IMR-90 (cell line): ENCODE measurements around the gene RRAGD.

Experiments
- FOS ChIP-seq: fragments of 150-350 bp; IDR thresholded peaks from 2 replicates; pipeline ENCODE4 v1.6.1; 2016; ENCODE audit warnings: low read depth, low read length
- MAZ ChIP-seq: IDR thresholded peaks from 2 replicates; pipeline ENCODE4 v1.6.1; 2012; ENCODE audit warnings: low read depth, mild to moderate bottlenecking, low read length, improper control_type of control experiment, moderate library complexity, borderline replicate concordance
- RCOR1 ChIP-seq: IDR thresholded peaks from 2 replicates; pipeline ENCODE4 v1.6.1; 2012; ENCODE audit warnings: mild to moderate bottlenecking, low read length, improper control_type of control experiment; ENCODE audit not compliant: insufficient replicate concordance
- TF ChIP-seq, protein P1 (sequence below): conservative IDR thresholded peaks from 2 replicates; pipeline ENCODE4 v1.5.1; 2012; ENCODE audit warnings: mild to moderate bottlenecking, low read depth, low read length, improper control_type of control experiment

DNA sequence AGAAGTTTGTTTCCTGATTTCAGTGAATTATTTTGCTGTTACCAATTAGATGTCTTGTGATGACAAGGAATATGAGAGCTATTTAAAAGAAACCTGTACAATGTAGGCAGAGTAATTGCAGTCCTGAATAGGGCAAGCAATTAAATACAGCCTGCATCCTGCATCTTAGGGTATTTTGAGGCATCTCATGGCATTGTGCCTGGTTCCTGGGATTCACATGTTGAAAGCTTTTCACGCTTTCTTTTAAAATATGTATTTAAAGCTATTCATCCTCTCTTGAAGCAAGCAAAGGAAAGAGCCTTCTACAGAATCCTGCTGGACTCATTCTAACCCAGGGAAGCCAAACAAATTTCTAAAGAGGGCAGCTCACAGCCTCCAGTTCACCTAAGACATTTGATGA is 4.7 kb upstream of the RRAGD start:
- TF ChIP-seq, protein P1, sequence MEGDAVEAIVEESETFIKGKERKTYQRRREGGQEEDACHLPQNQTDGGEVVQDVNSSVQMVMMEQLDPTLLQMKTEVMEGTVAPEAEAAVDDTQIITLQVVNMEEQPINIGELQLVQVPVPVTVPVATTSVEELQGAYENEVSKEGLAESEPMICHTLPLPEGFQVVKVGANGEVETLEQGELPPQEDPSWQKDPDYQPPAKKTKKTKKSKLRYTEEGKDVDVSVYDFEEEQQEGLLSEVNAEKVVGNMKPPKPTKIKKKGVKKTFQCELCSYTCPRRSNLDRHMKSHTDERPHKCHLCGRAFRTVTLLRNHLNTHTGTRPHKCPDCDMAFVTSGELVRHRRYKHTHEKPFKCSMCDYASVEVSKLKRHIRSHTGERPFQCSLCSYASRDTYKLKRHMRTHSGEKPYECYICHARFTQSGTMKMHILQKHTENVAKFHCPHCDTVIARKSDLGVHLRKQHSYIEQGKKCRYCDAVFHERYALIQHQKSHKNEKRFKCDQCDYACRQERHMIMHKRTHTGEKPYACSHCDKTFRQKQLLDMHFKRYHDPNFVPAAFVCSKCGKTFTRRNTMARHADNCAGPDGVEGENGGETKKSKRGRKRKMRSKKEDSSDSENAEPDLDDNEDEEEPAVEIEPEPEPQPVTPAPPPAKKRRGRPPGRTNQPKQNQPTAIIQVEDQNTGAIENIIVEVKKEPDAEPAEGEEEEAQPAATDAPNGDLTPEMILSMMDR: no peak
- TF ChIP-seq FOS (no peak), RCOR1 (no peak), MAZ (no peak)
